Activated naive CD4-positive, alpha-beta T cell treated with anti-CD3 and anti-CD28 coated beads, Interleukin-2, amount 10 ng/mL, durations not matched to agents 7 days and 5 days (primary cell): Measurements from ENCODE around the gene FMN1.
A peak's percentile ranks its signal among the peaks of the same experiment; 100 is the strongest.

Experiments used
- CTCF ChIA-PET: fragments of 350-600 bp; sonication (Branson Sonifier 250); formaldehyde crosslinking; loops from one replicate; lab custom pipeline; 2021; ENCODE audit warnings: antibody characterized with exemption; lab: Charles Lee
- DNase-seq: peaks from one replicate; pipeline ENCODE4 v3.0.0-alpha.2; 2020
- H3K27ac Mint-ChIP-seq: one replicate; pipeline ENCODE4 v1.8.0; 2021; ENCODE audit warnings: mild to moderate bottlenecking, moderate library complexity, mixed read lengths
- H3K27me3 Mint-ChIP-seq: one replicate; pipeline ENCODE4 v1.8.0; 2021; ENCODE audit warnings: mild to moderate bottlenecking, mixed read lengths
- H3K36me3 Mint-ChIP-seq: one replicate; pipeline ENCODE4 v1.8.0; 2021; ENCODE audit warnings: mixed read lengths
- H3K4me1 Mint-ChIP-seq: one replicate; pipeline ENCODE4 v1.8.0; 2021; ENCODE audit warnings: mixed read lengths
- H3K4me3 Mint-ChIP-seq: one replicate; pipeline ENCODE4 v1.8.0; 2021; ENCODE audit warnings: mild to moderate bottlenecking, moderate library complexity, mixed read lengths
- H3K9me3 Mint-ChIP-seq: one replicate; pipeline ENCODE4 v1.8.0; 2021; ENCODE audit warnings: mixed read lengths

Gene FMN1

GRCh38 chr15:33209575-33210481 is 15.3 kb upstream of the FMN1 start:
- Mint-ChIP-seq H3K4me3 (no peak overlapping the region), H3K27me3 (no peaks in the 10 kb centered on the region), H3K36me3 (peaks cover 2% of the 10 kb centered on the region), H3K4me1 (no peaks in the 10 kb centered on the region), H3K27ac (no peak overlapping the region), H3K9me3 (peaks cover 14% of the 10 kb centered on the region)
- DNase-seq = no peak
- CTCF ChIA-PET = interaction anchor here (1.1 kb wide), 1 partner anchor 100 kb away, joined by 3 read pairs; no protein-coding TSS in a partner anchor

DNA sequence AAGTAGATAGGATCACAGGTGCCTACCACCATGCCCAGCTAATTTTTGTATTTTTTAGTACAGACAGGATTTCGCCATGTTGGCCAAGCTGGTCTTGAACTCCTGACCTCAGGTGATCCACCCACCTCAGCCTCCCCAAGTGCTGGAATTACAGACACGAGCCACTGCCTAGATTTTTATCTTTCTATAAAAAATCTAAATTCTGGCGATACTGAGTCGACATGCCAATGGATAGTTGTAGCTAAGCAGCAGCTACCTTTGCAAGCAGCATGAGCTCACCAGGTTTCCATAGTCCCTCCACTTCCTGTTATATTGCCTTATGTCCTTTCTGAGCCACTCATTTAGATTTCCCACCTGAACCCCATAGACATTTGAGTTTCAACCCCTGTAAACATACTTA is 13.1 kb upstream of the FMN1 start:
- Mint-ChIP-seq H3K27ac (no peak overlapping the region), H3K4me3 (no peak overlapping the region), H3K36me3 (peaks cover 2% of the 10 kb centered on the region), H3K4me1 (peaks cover 2% of the 10 kb centered on the region), H3K9me3 (peaks cover 14% of the 10 kb centered on the region), H3K27me3 (peaks cover 4% of the 10 kb centered on the region)
- DNase-seq = no peak
- CTCF ChIA-PET = interaction anchor here (0.6 to 1.4 kb wide), 5 partner anchors 8 to 185 kb away, joined by 3 to 9 read pairs (median 3); partner anchors contain the start of gene FMN1

DNA sequence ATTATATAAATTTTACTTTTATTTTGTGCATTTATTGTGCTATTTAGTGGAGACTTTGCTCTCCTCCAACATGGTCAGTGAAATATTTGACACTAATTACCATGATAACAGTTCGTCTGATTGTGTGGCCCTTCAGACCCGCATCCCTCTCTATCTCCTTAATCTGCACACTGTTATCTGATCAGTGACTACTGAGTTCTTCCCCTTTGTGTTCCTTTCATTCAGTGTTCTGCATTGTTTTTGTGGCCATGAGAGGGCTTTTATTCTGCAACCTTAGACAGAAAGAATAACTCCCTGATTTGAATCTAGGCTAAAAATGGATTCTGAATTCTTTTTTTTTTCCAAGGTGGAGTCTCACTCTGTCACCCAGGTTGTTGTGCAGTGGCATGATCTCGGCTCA is 11.9 kb upstream of the FMN1 start:
- Mint-ChIP-seq H3K9me3 (peaks cover 14% of the 10 kb centered on the region), H3K27ac (no peak overlapping the region), H3K36me3 (peaks cover 2% of the 10 kb centered on the region), H3K4me3 (no peak overlapping the region), H3K4me1 (peaks cover 13% of the 10 kb centered on the region), H3K27me3 (peaks cover 4% of the 10 kb centered on the region)
- CTCF ChIA-PET = interaction anchor here (1.4 kb wide), 1 partner anchor 10 kb away, joined by 9 read pairs; no protein-coding TSS in a partner anchor
- no peak for DNase-seq

DNA sequence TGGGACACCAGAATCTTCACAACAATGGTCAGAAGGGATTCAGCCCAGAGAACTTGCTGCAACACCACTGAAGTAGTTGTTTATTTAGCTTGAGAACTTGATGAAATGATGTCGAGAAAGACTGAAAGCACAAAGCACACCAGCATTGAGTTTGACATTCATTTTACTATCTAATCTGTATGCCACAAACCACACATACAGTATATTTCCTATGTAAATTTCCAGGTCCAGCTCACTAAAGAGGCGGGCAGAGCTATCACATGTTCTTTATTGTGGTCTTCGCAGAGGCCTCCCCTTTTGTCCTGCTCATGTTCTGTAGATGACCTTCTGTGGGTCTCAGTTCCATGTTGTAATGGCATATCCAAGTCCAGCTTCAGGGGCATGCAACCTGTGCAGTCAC is 10.4 kb upstream of the FMN1 start:
- no peak overlapping the region for H3K4me3 Mint-ChIP-seq
- H3K27ac Mint-ChIP-seq = peak overlapping the region; percentile 60
- no peaks in the 10 kb centered on the region for H3K36me3 Mint-ChIP-seq
- peaks cover 6% of the 10 kb centered on the region for H3K9me3 Mint-ChIP-seq
- peaks cover 9% of the 10 kb centered on the region for H3K27me3 Mint-ChIP-seq
- H3K4me1 Mint-ChIP-seq = peaks cover 27% of the 10 kb centered on the region
- no peak for DNase-seq
- CTCF ChIA-PET = interaction anchor here (1.5 kb wide), 1 partner anchor 11 kb away, joined by 3 read pairs; no protein-coding TSS in a partner anchor

DNA sequence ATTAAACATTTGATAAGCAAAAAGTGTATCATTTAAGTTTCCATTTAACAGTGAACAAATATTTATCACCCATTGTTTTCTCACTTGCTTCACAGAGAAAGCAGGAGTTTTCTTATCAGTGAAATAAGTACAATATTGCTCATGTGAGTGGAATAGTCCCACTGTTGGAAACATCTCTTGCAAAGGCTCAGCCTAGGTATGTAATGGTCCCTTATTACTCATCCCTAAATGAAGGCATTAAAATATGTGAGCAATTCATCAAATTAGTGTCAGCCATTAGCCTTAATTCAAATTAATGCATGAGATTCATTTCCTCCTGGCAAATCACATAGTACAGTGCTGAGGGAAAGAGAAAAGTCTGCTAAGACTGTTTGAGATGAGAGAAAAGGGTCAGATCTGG is 9.6 kb upstream of the FMN1 start:
- H3K27me3 Mint-ChIP-seq = peaks cover 9% of the 10 kb centered on the region
- CTCF ChIA-PET = interaction anchor here (1.5 kb wide), 1 partner anchor 12 kb away, joined by 3 read pairs; no protein-coding TSS in a partner anchor
- no peak for DNase-seq
- no peaks in the 10 kb centered on the region for H3K36me3 Mint-ChIP-seq
- H3K4me1 Mint-ChIP-seq = peaks cover 27% of the 10 kb centered on the region
- H3K9me3 Mint-ChIP-seq = no peaks in the 10 kb centered on the region
- no peak overlapping the region for H3K27ac Mint-ChIP-seq
- H3K4me3 Mint-ChIP-seq = no peak overlapping the region

DNA sequence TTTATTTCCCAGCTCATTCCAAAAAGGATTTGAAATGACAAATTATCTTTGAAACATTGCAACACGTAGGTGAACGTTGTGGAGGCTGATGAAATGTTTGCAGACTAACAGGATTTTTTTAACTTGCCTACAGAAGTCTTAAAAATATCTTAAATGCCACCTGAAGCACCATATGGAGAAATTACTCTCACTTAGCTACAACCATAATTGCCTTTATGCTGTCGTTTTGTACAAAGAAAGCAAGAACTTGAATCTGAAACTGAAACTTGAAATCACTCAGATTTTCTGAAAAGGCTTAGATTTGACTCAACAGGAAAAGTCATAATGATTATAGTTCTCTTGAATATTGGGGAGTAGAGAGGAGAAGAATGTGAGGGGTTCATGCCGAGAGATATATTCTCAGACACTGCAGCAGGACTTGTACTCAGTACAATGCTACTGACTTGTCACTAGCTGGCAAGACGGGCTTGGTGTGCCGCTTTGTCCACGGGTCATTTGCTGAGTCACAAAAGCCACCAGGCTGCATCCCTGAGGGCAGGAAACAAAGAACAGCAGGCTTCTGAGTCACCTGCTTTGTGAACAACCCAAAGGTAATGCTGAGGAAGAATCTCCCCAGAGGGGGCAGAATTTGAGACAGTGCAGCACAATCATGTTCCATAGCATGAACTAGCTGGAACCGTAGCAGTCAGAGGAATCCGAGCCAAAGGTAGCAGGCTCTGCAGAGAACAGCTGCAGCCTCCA is 7.1 kb upstream of the FMN1 start:
- H3K4me1 Mint-ChIP-seq = peaks cover 27% of the 10 kb centered on the region
- peak; percentile 66 for DNase-seq
- CTCF ChIA-PET = interaction anchor here (0.5 to 3.6 kb wide), 4 partner anchors 9 to 25 kb away, joined by 3 to 26 read pairs (median 4); no protein-coding TSS in a partner anchor
- H3K27me3 Mint-ChIP-seq = peaks cover 9% of the 10 kb centered on the region
- peak overlapping the region; percentile 80 for H3K27ac Mint-ChIP-seq
- H3K36me3 Mint-ChIP-seq = no peaks in the 10 kb centered on the region
- H3K9me3 Mint-ChIP-seq = no peaks in the 10 kb centered on the region
- peak overlapping the region; percentile 53 for H3K4me3 Mint-ChIP-seq

DNA sequence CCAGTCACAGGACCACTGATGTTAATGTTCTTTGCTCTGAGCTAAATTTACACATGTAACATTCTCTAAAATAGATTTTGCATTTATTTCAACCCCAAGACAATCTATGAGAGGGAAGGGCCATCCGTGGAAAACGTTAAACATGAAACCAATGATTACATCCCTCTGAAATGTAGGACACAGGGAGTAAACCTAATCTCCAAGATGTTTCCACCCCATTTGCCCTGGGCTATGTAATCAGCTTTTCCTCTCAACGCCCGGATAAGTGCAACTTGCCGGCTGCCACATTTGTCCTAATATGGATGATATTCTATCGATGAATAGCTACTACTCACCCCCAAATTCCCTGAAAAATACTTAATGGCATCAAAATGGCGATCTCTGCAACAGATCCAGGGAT is 6.4 kb upstream of the FMN1 start:
- Mint-ChIP-seq H3K27ac (no peak overlapping the region), H3K4me1 (peaks cover 27% of the 10 kb centered on the region), H3K4me3 (no peak overlapping the region)

DNA sequence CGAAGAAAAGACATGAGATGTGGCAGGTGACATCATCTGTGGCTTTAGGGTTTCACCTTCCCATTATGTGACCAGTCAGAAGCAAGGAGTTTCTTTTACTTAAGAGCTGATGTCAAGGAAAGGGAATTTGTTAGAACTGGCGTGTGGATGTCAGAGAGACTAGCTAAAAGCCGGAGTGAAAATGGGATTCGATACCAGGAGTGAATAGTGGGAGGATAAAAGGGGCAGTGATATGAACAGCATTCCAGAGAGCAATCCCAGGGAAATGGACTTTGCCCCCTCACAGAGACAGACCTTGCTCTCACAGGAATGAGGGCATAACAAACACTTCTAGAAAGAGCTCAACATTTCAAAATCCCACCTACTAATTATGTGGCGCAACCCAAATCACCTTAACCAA is 5.9 kb upstream of the FMN1 start:
- Mint-ChIP-seq H3K4me3 (no peak overlapping the region), H3K9me3 (no peaks in the 10 kb centered on the region), H3K27me3 (peaks cover 9% of the 10 kb centered on the region), H3K27ac (no peak overlapping the region), H3K4me1 (peaks cover 28% of the 10 kb centered on the region), H3K36me3 (no peaks in the 10 kb centered on the region)
- DNase-seq = no peak
- CTCF ChIA-PET = interaction anchor here (0.6 to 3.6 kb wide), 5 partner anchors 12 to 68 kb away, joined by 3 to 26 read pairs (median 3); no protein-coding TSS in a partner anchor

More for the DNA sequence above, 6.4 kb upstream of the FMN1 start:
- H3K9me3 Mint-ChIP-seq = no peaks in the 10 kb centered on the region
- CTCF ChIA-PET = interaction anchor here (0.6 to 3.6 kb wide), 6 partner anchors 8 to 69 kb away, joined by 3 to 26 read pairs (median 3); no protein-coding TSS in a partner anchor
- no peak for DNase-seq
- peaks cover 9% of the 10 kb centered on the region for H3K27me3 Mint-ChIP-seq
- no peaks in the 10 kb centered on the region for H3K36me3 Mint-ChIP-seq

- H3K4me3 Mint-ChIP-seq = no peak overlapping the region
- CTCF ChIA-PET = interaction anchor here (1.0 kb wide), 1 partner anchor 28 kb away, joined by 3 read pairs; no protein-coding TSS in a partner anchor
- H3K36me3 Mint-ChIP-seq = no peaks in the 10 kb centered on the region
- H3K27ac Mint-ChIP-seq = no peak overlapping the region
- H3K27me3 Mint-ChIP-seq = peaks cover 23% of the 10 kb centered on the region
- H3K9me3 Mint-ChIP-seq = no peaks in the 10 kb centered on the region
- DNase-seq = no peak
- peaks cover 42% of the 10 kb centered on the region for H3K4me1 Mint-ChIP-seq
These were observed 4.0 kb upstream of the FMN1 start for GRCh38 chr15:33198541-33198940.

DNA sequence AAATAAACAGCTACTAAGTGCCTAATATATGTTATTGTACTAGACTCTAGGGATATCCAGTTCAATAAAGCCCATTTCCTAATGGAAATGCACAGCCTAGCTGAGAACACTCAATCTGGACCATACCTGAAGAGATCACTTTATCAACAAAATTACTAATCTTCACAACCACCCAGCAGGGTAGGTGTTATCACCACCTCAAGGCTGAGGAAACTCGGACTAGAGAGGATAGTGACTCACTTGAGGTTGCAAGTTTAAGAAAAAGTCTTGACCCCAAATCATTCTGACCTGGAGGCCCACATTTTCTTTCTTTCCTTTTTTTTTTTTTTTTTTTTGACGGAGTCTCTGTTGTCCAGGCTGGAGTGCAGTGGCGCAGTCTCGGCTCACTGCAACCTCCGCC is 3.1 kb upstream of the FMN1 start:
- Mint-ChIP-seq H3K27me3 (peaks cover 27% of the 10 kb centered on the region), H3K36me3 (no peaks in the 10 kb centered on the region), H3K4me3 (no peak overlapping the region), H3K27ac (no peak overlapping the region), H3K4me1 (peaks cover 42% of the 10 kb centered on the region), H3K9me3 (no peaks in the 10 kb centered on the region)
- DNase-seq = no peak
- CTCF ChIA-PET = no interaction called here

GRCh38 chr15:33194237-33194636 is 277 bp downstream of the FMN1 start:
- Mint-ChIP-seq H3K4me1 (peaks cover 17% of the 10 kb centered on the region), H3K9me3 (no peaks in the 10 kb centered on the region), H3K27me3 (peaks cover 22% of the 10 kb centered on the region), H3K27ac (no peak overlapping the region), H3K4me3 (peak overlapping the region; percentile 74), H3K36me3 (no peaks in the 10 kb centered on the region)
- CTCF ChIA-PET = interaction anchor here (0.9 to 1.8 kb wide), 2 partner anchors 13 to 22 kb away, joined by 3 to 6 read pairs; no protein-coding TSS in a partner anchor
- peak; percentile 28 for DNase-seq

- Mint-ChIP-seq H3K4me1 (peaks cover 17% of the 10 kb centered on the region), H3K9me3 (no peaks in the 10 kb centered on the region), H3K27ac (no peak overlapping the region), H3K36me3 (no peaks in the 10 kb centered on the region), H3K4me3 (no peak overlapping the region), H3K27me3 (peaks cover 32% of the 10 kb centered on the region)
- CTCF ChIA-PET = interaction anchor here (1.7 kb wide), 1 partner anchor 10 kb away, joined by 4 read pairs; no protein-coding TSS in a partner anchor
- no peak for DNase-seq
These were observed 2.9 kb downstream of the FMN1 start for GRCh38 chr15:33191591-33191990.

DNA sequence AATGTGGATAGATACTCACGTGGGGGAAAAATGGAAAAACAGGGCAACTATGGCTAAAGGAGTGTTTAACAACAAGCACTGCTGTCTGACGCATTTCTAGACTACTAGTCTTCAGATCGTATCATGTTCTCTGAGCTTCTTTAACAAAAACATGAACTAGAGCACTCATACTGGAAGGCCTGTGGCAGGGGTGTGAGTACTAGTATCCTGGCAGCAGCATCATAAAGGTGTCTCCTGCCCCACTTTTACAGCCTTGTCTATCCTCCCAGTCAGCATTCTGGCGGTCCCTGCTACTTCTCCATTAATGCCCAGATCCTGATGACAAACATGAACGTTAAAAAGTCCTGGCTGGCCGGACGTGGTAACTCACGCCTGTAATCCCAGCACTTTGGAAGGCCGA is 4.0 kb downstream of the FMN1 start:
- DNase-seq = no peak
- Mint-ChIP-seq H3K36me3 (no peaks in the 10 kb centered on the region), H3K9me3 (no peaks in the 10 kb centered on the region), H3K27ac (no peak overlapping the region), H3K27me3 (peaks cover 33% of the 10 kb centered on the region), H3K4me3 (no peak overlapping the region), H3K4me1 (peaks cover 16% of the 10 kb centered on the region)
- CTCF ChIA-PET = no interaction called here
